Tibial nerve (tissue), 4 donors: ENCODE results near the gene C1orf210. TPM values are rescaled to one million over a fixed set of nuclear protein-coding genes. Genes with fewer than 3 reads are reported as not detected.
A peak's percentile ranks its signal among the peaks of the same experiment; 100 is the strongest.

Experiments
- DNase-seq, 2 donors: peaks; one replicate each; pipeline ENCODE4 v3.0.0-alpha.2; 2019; ENCODE audit warnings: low spot score in 2 of 2
- H3K27ac ChIP-seq, 4 donors: fragments of 200-600 bp; sonication (generic) in 3 of 4; one replicate each; pipeline ENCODE4 v1.5.1; 2017 to 2019; ENCODE audit warnings: mild to moderate bottlenecking in 1 of 4
- H3K27me3 ChIP-seq, 2 donors: fragments of 200-600 bp; sonication (generic) in 1 of 2; one replicate each; pipeline versions ENCODE4 v1.5.1 to v1.6.0; 2017 to 2019
- H3K36me3 ChIP-seq, 3 donors: fragments of 200-600 bp; sonication (generic); one replicate each; pipeline ENCODE4 v1.5.1; 2018 to 2019
- H3K4me1 ChIP-seq, 4 donors: fragments of 200-600 bp; sonication (generic) in 3 of 4; one replicate each; pipeline ENCODE4 v1.5.1; 2017 to 2019
- H3K4me3 ChIP-seq, 4 donors: fragments of 200-600 bp; sonication (generic) in 3 of 4; one replicate each; pipeline ENCODE4 v1.5.1; 2017 to 2019; ENCODE audit warnings: mild to moderate bottlenecking in 1 of 4, moderate library complexity in 1 of 4
- H3K9me3 ChIP-seq, 4 donors: fragments of 200-600 bp; sonication (generic) in 3 of 4; one replicate each; pipeline ENCODE4 v1.5.1; 2017 to 2019
- EP300 ChIP-seq, 2 donors: sonication (generic); formaldehyde crosslinking; IDR thresholded peaks; one replicate each; pipeline ENCODE4 v1.6.1; 2017; ENCODE audit warnings: antibody characterized with exemption in 2 of 2, mild to moderate bottlenecking in 1 of 2
- POLR2A ChIP-seq, 2 donors: fragments of 450-650 bp; IDR thresholded peaks; one replicate each; pipeline ENCODE4 v1.6.1; 2017; ENCODE audit warnings: antibody characterized with exemption in 2 of 2, mild to moderate bottlenecking in 2 of 2, moderate library complexity in 2 of 2
- WGBS, 2 donors: methylation state at CpG; one replicate each; pipeline ENCODE4 v1.1.5; 2018; 5-methylcytosine and 5-hydroxymethylcytosine counted together
- total RNA-seq, 4 donors: library from RNA; depleted of rRNA; stranded (reverse); fragments of >200 nt; gene quantifications; one replicate each; pipeline ENCODE4 v1.1.0, GENCODE V29; 2016
- TF ChIP-seq, protein P1 (sequence below), 5 experiments: fragments of 200-600 bp in 3 of 5; fragments of 450-650 bp in 2 of 5; sonication (generic) in 3 of 5; IDR thresholded peaks; one replicate each; pipeline ENCODE4 v1.5.1; 2016 to 2019; ENCODE audit warnings: antibody characterized with exemption in 5 of 5, mild to moderate bottlenecking in 3 of 5, moderate library complexity in 2 of 5

Gene C1orf210
- total RNA-seq, 4 donors from 2014 or later, result not detected

DNA sequence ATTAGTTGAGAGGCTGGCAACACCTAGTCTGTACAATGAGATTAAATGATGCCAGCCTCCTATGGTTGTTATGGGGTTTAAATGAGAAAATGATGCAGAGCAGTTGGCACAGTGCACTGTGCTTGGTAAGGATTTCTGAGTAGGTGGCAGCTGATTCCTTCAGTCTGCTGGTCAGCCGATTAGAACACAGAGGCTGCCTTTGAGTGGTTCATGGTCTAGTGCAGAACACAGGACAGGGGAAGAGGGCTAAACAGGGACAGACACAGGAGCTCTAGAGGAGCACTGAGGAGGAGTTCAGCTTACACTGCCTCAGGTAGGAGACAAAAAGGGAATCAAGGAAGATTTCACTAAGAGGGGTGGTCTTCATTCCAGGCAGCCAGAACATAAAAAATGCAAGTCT, 16.8 kb upstream of the C1orf210 start:
- Histone ChIP-seq H3K9me3 (no peaks in the 10 kb centered on the region), H3K27ac (peak overlapping the region; percentile 23 to 82 (median 47)), H3K4me3 (peak overlapping the region in 2 of 4 donors; percentile 6 to 37), H3K27me3 (no peaks in the 10 kb centered on the region), H3K36me3 (no peaks in the 10 kb centered on the region), H3K4me1 (peaks cover 0 to 37% (median 13%) of the 10 kb centered on the region in 4 donors)
- TF ChIP-seq EP300 (IDR thresholded peaks at IDR 0.05) (peak in 1 of 2 donors; percentile 45), POLR2A (IDR thresholded peaks at IDR 0.05) (peak in 1 of 2 donors; percentile 24)
- TF ChIP-seq, protein P1, sequence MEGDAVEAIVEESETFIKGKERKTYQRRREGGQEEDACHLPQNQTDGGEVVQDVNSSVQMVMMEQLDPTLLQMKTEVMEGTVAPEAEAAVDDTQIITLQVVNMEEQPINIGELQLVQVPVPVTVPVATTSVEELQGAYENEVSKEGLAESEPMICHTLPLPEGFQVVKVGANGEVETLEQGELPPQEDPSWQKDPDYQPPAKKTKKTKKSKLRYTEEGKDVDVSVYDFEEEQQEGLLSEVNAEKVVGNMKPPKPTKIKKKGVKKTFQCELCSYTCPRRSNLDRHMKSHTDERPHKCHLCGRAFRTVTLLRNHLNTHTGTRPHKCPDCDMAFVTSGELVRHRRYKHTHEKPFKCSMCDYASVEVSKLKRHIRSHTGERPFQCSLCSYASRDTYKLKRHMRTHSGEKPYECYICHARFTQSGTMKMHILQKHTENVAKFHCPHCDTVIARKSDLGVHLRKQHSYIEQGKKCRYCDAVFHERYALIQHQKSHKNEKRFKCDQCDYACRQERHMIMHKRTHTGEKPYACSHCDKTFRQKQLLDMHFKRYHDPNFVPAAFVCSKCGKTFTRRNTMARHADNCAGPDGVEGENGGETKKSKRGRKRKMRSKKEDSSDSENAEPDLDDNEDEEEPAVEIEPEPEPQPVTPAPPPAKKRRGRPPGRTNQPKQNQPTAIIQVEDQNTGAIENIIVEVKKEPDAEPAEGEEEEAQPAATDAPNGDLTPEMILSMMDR (IDR thresholded peaks at IDR 0.05), result no peak
- WGBS, 2 donors, result 37 to 56% methylated on average over 1 of the region's 1 CpG
- no peak for DNase-seq

DNA sequence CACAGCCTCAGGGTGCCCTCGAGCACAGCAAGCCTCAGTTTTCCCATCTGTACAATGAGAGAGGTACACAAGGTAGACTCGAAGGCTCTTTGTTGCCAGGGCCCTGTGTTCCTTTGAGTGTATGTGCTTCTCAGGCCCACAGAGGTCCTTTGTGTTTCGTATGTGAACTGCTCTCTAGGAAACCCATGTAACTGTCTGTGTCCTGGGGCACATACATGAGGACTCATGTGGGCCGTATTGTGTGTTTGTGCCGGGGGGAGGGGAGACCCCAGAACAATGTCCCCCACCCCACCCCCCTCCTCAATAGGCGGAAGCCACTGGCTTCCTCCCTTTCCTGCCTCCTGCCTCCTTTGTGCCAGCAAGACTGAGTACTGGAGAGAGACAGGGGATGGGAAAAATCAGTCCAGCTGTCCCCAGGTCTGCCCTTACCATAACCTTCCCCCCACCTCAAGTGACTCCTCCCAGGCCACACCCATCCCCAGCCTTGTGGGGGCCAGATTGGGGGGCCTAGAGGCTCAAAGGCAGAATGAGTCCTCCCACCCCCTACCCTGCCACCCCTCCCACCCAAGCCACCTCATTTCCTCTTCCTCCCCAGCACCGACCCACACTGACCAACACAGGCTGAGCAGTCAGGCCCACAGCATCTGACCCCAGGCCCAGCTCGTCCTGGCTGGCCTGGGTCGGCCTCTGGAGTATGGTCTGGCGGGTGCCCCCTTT, 15.2 kb upstream of the C1orf210 start, which contains the start of gene TIE1:
TIE1 (plus strand) TSS at position 605 of the 717 bp plus-strand sequence; CDS start at position 695, 90 bp downstream.
- H3K27me3 ChIP-seq, result no peaks in the 10 kb centered on the region
- DNase-seq, result no peak
- peak within 1 kb of the TSS; percentile 35 to 82 (median 38) for H3K27ac ChIP-seq
- H3K9me3 ChIP-seq, result no peaks in the 10 kb centered on the region
- H3K4me3 ChIP-seq, result peak within 1 kb of the TSS in 2 of 4 donors; percentile 6 to 37
- 58 to 59% methylated on average over 9 to 10 of the region's 10 CpGs for WGBS, 2 donors
- peaks cover 0 to 53% (median 20%) of the 10 kb centered on the region in 4 donors for H3K4me1 ChIP-seq
- TF ChIP-seq, protein P1 (IDR thresholded peaks at IDR 0.05), result no peak
- peak in 1 of 2 donors; percentile 34 for TF ChIP-seq EP300 (IDR thresholded peaks at IDR 0.05)
- no peaks in the 10 kb centered on the region for H3K36me3 ChIP-seq

DNA sequence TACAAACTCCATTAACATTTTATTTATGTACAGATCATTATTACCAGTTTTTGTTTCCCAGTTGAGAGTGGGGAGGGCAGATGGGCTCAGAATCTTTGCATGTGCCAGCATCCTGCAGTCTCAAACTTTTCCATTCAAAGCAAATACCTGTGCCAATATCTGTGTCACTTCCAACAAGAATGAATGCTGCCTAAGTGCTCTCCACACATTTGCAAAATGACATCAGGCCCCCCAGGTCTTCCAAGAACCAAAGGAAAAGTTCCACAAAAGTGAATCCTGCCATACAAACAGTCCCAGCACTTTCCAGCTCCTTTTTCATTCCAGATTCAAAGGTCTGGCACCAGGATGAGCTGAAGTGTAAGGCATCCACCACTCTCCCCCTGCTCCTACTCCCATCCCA, 13.7 kb upstream of the C1orf210 start:
- peak overlapping the region; percentile 12 to 82 (median 36) for H3K27ac ChIP-seq
- H3K36me3 ChIP-seq, result no peaks in the 10 kb centered on the region

GRCh38 chr1:43298055-43298454, 12.7 kb upstream of the C1orf210 start:
- DNase-seq, result no peak
- Histone ChIP-seq H3K27me3 (no peaks in the 10 kb centered on the region), H3K4me3 (no peak overlapping the region), H3K9me3 (no peaks in the 10 kb centered on the region), H3K4me1 (peaks cover 0 to 57% (median 21%) of the 10 kb centered on the region in 4 donors), H3K27ac (peak overlapping the region in 2 of 4 donors; percentile 47 to 82), H3K36me3 (no peaks in the 10 kb centered on the region)
- WGBS, 2 donors, result 58 to 61% methylated on average over 1 of the region's 1 CpG
- TF ChIP-seq, protein P1 (IDR thresholded peaks at IDR 0.05), result no peak
- TF ChIP-seq POLR2A (IDR thresholded peaks at IDR 0.05), result no peak
- no peak for TF ChIP-seq EP300 (IDR thresholded peaks at IDR 0.05)

More for the DNA sequence above, 13.7 kb upstream of the C1orf210 start:
- Histone ChIP-seq H3K4me1 (peaks cover 0 to 57% (median 24%) of the 10 kb centered on the region in 4 donors), H3K9me3 (no peaks in the 10 kb centered on the region), H3K27me3 (no peaks in the 10 kb centered on the region), H3K4me3 (no peak overlapping the region)
- TF ChIP-seq POLR2A (IDR thresholded peaks at IDR 0.05) (no peak), EP300 (IDR thresholded peaks at IDR 0.05) (no peak)
- no peak for DNase-seq

DNA sequence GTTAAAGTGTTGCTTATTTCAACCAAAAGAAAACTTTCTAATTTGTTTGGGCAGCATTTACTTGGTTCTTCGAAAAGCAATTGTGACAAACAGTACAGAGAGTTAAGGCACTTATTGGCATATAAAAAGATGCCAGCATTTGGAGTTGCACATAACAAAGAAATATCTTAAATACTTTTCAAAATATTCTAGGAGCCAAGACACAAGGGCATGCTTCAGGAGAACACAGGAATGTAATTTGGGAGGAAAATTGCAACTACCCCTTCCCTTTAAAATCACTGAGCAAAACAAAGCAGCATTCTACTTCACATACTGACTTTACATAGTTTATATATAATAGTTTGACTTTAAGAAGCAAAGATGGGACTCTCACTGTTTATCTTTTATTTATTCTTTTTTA, 10.8 kb upstream of the C1orf210 start:
- H3K4me1 ChIP-seq, result peaks cover 0 to 57% (median 21%) of the 10 kb centered on the region in 4 donors
- no peak for DNase-seq

More for the DNA sequence above, 10.8 kb upstream of the C1orf210 start:
- peak overlapping the region; percentile 3 to 87 (median 66) for H3K27ac ChIP-seq
- no peaks in the 10 kb centered on the region for H3K9me3 ChIP-seq
- TF ChIP-seq POLR2A (IDR thresholded peaks at IDR 0.05) (no peak), EP300 (IDR thresholded peaks at IDR 0.05) (no peak)
- TF ChIP-seq, protein P1 (IDR thresholded peaks at IDR 0.05), result no peak
- no peaks in the 10 kb centered on the region for H3K27me3 ChIP-seq
- no peaks in the 10 kb centered on the region for H3K36me3 ChIP-seq
- WGBS, 2 donors, result 12 to 26% methylated on average over 1 of the region's 1 CpG
- no peak overlapping the region for H3K4me3 ChIP-seq
